ENCODE data around the gene RBM39. TPM values are rescaled to one million over a fixed set of nuclear protein-coding genes. Genes with fewer than 3 reads are reported as not detected.
"Not testable (repeated sequence)": the region's sequence is repeated elsewhere in the genome, so short reads cannot be mapped to it uniquely, and the experiment has no call there.

Gene RBM39
- total and polyA plus RNA-seq, 9 donors, result 247 to 389 (median 328) TPM

DNA sequence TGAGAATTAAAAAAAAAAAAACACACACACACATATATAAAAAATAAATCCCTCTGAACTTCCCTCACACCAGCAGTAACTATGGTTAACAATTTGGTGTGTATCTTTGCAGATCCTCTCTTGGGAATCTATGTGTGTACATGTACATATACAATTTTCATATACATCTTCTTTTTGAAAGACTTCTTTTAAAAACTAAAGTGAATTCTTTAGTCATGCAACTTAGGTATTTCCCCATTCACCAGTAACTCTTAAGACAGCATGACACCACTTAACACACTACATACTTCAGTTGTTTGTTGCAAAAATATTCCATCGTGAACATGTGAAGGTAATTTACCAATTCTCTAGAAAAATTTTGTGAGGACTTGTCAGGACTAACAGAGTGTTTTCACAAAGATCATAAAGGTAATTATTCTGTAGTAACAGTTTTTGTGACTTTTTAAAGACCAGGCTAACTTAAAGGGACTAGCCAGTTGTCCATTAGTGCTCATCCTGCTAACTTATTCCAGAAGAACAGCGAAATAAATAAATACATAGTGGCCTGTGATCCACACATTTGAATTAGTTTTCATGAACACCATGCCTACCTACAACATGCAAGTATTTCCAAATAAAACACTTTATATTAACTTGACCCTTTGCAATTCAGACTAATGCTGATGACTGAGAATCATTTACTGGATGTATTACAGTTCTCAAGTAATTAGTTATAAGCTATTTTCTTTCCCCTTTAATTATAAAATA lies 12.1 kb downstream of the RBM39 start:
- Histone ChIP-seq H3K4me3 (no peak overlapping the region), H3K27ac (no peak overlapping the region), H3K27me3 (no peaks in the 10 kb centered on the region), H3K36me3 (no peaks in the 10 kb centered on the region), H3K9me3 (no peaks in the 10 kb centered on the region), H3K4me1 (ENCODE audit: insufficient read depth) (peaks cover 11% of the 10 kb centered on the region)
- 46 to 61% (median 55%) methylated on average over 2 of the region's 2 CpGs for WGBS, 3 donors
- no peak for DNase-seq
- TF ChIP-seq POLR2A (IDR thresholded peaks at IDR 0.05) (no peak), EP300 (IDR thresholded peaks at IDR 0.05) (no peak)
- TF ChIP-seq, protein P1, sequence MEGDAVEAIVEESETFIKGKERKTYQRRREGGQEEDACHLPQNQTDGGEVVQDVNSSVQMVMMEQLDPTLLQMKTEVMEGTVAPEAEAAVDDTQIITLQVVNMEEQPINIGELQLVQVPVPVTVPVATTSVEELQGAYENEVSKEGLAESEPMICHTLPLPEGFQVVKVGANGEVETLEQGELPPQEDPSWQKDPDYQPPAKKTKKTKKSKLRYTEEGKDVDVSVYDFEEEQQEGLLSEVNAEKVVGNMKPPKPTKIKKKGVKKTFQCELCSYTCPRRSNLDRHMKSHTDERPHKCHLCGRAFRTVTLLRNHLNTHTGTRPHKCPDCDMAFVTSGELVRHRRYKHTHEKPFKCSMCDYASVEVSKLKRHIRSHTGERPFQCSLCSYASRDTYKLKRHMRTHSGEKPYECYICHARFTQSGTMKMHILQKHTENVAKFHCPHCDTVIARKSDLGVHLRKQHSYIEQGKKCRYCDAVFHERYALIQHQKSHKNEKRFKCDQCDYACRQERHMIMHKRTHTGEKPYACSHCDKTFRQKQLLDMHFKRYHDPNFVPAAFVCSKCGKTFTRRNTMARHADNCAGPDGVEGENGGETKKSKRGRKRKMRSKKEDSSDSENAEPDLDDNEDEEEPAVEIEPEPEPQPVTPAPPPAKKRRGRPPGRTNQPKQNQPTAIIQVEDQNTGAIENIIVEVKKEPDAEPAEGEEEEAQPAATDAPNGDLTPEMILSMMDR (IDR thresholded peaks at IDR 0.05), result no peak
- intact Hi-C loops (cut with DNase I), result loop anchor here in 1 of 4 donors (10.0 kb wide), 1 partner anchor 155 kb away; no protein-coding TSS in a partner anchor

DNA sequence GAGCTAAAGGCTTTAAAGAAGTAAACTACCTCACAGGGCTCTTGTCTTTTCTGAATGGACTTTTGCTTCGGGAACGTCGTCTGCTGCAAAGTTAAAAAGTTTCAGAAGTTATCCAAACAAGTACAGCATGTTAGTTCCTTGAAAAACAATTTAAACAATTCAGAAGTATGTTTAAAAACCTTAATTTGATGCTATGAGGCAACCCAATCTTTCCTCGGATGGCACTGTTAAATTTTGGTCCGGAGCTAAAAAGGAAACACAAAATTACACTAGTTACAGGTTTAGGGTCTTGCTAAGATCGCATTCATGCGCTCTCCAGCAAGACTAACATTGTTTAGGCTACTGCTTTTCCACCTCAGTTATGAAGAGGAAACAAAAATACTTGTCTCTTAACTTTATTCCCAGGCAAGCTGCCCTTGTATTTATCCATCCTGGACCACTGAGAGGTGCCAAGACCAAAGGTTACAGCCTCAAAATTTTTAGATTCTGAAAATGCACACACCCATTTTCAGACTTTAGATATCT lies 12.7 kb downstream of the RBM39 start:
- TF ChIP-seq, protein P1 (IDR thresholded peaks at IDR 0.05), result no peak
- no peak for TF ChIP-seq POLR2A (IDR thresholded peaks at IDR 0.05)
- TF ChIP-seq EP300 (IDR thresholded peaks at IDR 0.05), result no peak
- Histone ChIP-seq H3K36me3 (no peaks in the 10 kb centered on the region), H3K27ac (no peak overlapping the region), H3K4me1 (ENCODE audit: insufficient read depth) (peaks cover 11% of the 10 kb centered on the region), H3K9me3 (no peaks in the 10 kb centered on the region), H3K4me3 (no peak overlapping the region), H3K27me3 (no peaks in the 10 kb centered on the region)
- intact Hi-C loops (cut with DNase I), result no loop called here
- no peak for DNase-seq
- WGBS, 3 donors, result 34 to 52% (median 43%) methylated on average over 7 of the region's 7 CpGs

DNA sequence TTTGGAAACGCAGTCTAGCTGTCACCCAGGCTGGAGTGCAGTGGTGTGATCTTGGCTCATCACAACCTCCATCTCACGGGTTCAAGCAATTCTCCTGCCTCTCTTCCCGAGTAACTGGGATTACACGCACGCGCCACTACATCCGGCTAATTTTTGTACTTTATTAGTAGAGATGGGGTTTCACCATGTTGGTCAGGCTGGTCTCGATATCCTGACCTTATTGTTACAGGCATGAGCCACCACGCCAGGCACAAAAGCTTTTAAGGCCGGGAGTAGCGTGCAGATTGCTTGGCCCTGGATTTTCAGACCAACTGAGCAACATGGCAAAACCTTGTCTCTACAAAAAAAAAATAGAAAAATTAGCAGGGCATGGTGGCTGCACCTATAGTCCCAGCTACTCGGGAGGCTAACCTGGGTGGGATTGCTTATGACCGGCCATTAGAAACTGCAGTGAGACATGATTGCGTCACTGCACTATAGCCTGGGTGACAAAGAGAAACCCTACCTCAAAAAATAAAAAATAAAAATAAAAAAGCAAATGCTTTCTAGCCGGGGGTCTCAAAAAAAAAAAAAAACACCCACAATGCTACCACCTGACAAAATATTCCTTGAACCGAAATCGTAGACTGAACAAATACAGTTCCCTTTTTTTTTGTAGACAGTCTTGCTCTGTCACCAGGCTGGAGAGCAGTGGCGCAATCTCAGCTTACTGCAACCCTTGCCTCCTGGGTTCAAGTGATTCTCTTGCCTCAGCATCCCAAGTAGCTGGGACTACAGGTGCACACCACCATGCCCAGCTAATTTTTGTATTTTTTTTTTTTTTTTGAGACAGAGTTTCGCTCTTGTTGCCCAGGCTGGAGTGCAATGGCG lies 15.0 kb downstream of the RBM39 start:
- Histone ChIP-seq H3K36me3 (no peaks in the 10 kb centered on the region), H3K4me1 (ENCODE audit: insufficient read depth) (peaks cover 3% of the 10 kb centered on the region), H3K4me3 (no peak overlapping the region), H3K27ac (no peak overlapping the region), H3K27me3 (no peaks in the 10 kb centered on the region), H3K9me3 (no peaks in the 10 kb centered on the region)
- intact Hi-C loops (cut with DNase I), result no loop called here
- DNase-seq, result no peak
- no peak for TF ChIP-seq POLR2A (IDR thresholded peaks at IDR 0.05)
- TF ChIP-seq, protein P1 (IDR thresholded peaks at IDR 0.05), result no peak
- TF ChIP-seq EP300 (IDR thresholded peaks at IDR 0.05), result no peak
- WGBS, 3 donors, result 90 to 94% (median 93%) methylated on average over 20 of the region's 20 CpGs

DNA sequence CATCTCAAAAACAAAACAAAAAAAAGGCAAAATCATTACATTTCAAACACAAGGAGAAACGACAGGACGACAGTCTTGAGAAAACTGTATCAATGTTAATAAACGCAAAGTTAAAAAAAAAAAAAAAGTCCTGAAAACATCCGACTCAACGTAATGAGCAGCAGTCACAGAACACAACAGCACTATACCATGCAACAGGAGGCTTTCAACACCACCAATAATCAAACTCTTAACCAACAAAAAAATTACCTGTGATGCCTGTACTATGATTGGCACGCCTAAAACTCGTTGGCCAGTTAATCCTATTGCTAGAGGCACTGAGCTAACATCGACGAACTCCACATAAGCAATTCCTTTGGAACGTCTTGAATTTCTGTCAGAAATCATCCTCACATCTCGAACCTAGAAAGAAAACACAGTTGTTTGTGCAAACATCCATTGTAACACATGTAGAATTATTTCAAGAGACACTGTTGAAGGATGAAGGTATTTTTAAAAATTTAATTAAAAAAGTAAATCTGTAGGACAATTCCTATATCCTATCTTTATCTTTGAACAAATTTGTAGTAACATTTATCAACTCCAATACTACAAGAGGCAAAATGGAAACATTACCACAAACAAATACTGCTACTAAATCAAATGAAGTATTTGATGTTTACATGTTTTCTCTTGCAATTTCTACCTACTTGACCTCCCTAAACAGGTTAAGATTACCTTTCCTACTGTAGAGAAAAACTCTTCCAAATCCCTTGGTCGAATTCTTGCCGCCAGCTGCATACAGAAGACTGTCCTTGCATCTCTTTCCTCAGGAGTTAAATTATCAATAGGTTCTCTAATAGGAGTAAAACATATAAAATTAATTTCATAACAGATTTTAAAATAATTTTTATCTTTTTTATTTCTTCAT lies 17.5 kb downstream of the RBM39 start:
- Histone ChIP-seq H3K36me3 (peaks cover 2% of the 10 kb centered on the region), H3K27me3 (no peaks in the 10 kb centered on the region), H3K4me3 (no peak overlapping the region), H3K4me1 (ENCODE audit: insufficient read depth) (peaks cover 3% of the 10 kb centered on the region), H3K9me3 (no peaks in the 10 kb centered on the region), H3K27ac (no peak overlapping the region)
- 69 to 78% (median 72%) methylated on average over 13 of the region's 13 CpGs for WGBS, 3 donors
- no peak for DNase-seq
- intact Hi-C loops (cut with DNase I), result no loop called here
- TF ChIP-seq POLR2A (IDR thresholded peaks at IDR 0.05), result no peak
- TF ChIP-seq, protein P1 (IDR thresholded peaks at IDR 0.05), result no peak
- TF ChIP-seq EP300 (IDR thresholded peaks at IDR 0.05), result no peak

DNA sequence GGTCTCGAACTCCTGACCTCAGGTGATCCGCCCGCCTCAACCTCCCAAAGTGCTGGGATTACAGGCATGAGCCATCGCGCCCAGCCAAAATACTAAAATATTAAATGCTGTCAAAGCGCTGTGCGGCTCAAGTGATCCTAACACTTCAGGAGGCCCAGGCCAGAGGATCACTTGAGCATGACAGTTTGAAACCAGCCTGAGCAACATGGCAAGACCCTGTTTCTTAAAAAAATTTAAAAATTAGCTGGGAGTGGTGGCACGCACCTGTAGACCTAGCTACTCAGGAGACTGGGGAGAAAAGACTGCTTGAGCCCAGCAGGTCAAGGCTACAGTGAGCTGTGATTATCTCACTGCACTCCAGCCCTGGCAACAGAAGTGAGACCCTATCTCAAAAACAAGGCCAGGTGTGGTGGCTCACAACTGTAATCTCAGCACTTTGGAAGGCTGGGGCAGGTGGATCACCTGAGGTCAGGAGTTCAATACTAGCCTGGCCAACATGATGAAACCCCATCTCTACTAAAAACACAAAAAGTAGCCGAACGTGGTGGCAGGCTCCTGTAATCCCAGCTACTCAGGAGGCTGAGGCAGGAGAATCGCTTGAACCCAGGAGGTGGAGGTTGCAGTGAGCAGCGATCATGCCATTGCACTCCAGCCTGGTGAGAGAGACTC lies 18.3 kb downstream of the RBM39 start:
- H3K27me3 ChIP-seq; H3K4me1 ChIP-seq (ENCODE audit: insufficient read depth); H3K36me3 ChIP-seq; DNase-seq; intact Hi-C loops (cut with DNase I); H3K27ac ChIP-seq; H3K4me3 ChIP-seq; H3K9me3 ChIP-seq: not testable (repeated sequence)
- WGBS, 3 donors, result 88 to 91% (median 89%) methylated on average over 12 of the region's 12 CpGs

DNA sequence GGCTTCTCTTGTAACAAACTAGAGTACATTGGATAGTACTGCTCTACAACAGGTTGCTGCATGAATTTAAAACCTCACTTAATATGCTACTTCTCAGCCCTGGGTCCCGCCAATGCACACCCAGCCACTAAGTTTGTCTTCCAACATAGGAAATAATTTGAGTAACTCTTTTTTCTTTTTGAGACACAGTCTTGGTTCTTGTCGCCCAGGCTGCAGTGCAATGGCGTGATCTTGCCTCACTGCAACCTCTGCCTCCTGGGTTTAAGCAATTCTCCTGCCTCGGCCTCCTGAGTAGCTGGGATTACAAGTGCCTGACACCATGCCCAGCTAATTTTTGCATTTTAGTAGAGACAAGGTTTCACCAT lies 18.8 kb downstream of the RBM39 start:
- H3K36me3 ChIP-seq; H3K9me3 ChIP-seq; DNase-seq; intact Hi-C loops (cut with DNase I); H3K4me1 ChIP-seq (ENCODE audit: insufficient read depth); H3K27ac ChIP-seq; H3K4me3 ChIP-seq; H3K27me3 ChIP-seq: not testable (repeated sequence)
- 85 to 89% (median 88%) methylated on average over 4 of the region's 4 CpGs for WGBS, 3 donors
